WTC11 (cell line): ENCODE data around the gene GIGYF1. TPM values are rescaled to one million over a fixed set of nuclear protein-coding genes. Genes with fewer than 3 reads are reported as not detected.

ENCODE experiments used
- ATAC-seq: fragments of 200-7000 bp; cut with Tn5 transposase; 2 replicates; pipeline ENCODE4 v1.10.0; 2021; ENCODE audit warnings: mild to moderate bottlenecking, moderate library complexity
- CTCF ChIA-PET: fragments of 300-600 bp; sonication (Branson Sonifier 250); formaldehyde crosslinking; loops from one replicate; lab custom pipeline; 2021; ENCODE audit warnings: antibody characterized with exemption; lab: Charles Lee
- POLR2A ChIA-PET: fragments of 350-600 bp; sonication (Branson Sonifier 250); formaldehyde crosslinking; loops from one replicate; lab custom pipeline; 2021; ENCODE audit warnings: antibody characterized with exemption; lab: Charles Lee
- DNase-seq: peaks from one replicate; pipeline ENCODE4 v3.0.0; 2021; ENCODE audit warnings: low spot score
- H3K27ac Mint-ChIP-seq: 2 replicates; pipeline ENCODE4 v1.8.0; 2021; ENCODE audit warnings: mixed read lengths
- H3K27me3 Mint-ChIP-seq: 2 replicates; pipeline ENCODE4 v1.8.0; 2021; ENCODE audit warnings: low read depth, mild to moderate bottlenecking, moderate library complexity, mixed read lengths
- H3K36me3 Mint-ChIP-seq: 2 replicates; pipeline ENCODE4 v1.8.0; 2021; ENCODE audit warnings: mixed read lengths
- H3K4me1 Mint-ChIP-seq: 2 replicates; pipeline ENCODE4 v1.8.0; 2022; ENCODE audit warnings: mixed read lengths
- H3K4me3 Mint-ChIP-seq: 2 replicates; pipeline ENCODE4 v1.8.0; 2021; ENCODE audit warnings: mild to moderate bottlenecking, moderate library complexity, mixed read lengths
- H3K9me3 Mint-ChIP-seq: 2 replicates; pipeline ENCODE4 v1.8.0; 2021; ENCODE audit warnings: mixed read lengths
- CREB1 ChIP-seq: sonication (generic); formaldehyde crosslinking; IDR thresholded peaks from 2 replicates; pipeline ENCODE4 v1.8.0; 2023; ENCODE audit warnings: mild to moderate bottlenecking, missing genetic modification reagents
- ELF4 ChIP-seq: sonication (generic); formaldehyde crosslinking; IDR thresholded peaks from 2 replicates; pipeline ENCODE4 v1.8.1; 2022; ENCODE audit warnings: low read depth, mild to moderate bottlenecking, moderate library complexity, missing genetic modification reagents
- KAT7 ChIP-seq: sonication (generic); formaldehyde crosslinking; IDR thresholded peaks from 2 replicates; pipeline ENCODE4 v1.8.1; 2023; ENCODE audit warnings: missing genetic modification reagents, mild to moderate bottlenecking, borderline replicate concordance
- NFATC4 ChIP-seq: fragments of 250-450 bp; sonication (Bioruptor Pico); IDR thresholded peaks from 2 replicates; pipeline ENCODE4 v1.9.0; 2021; ENCODE audit warnings: mild to moderate bottlenecking
- OVOL2 ChIP-seq: fragments of 250-450 bp; sonication (Bioruptor Pico); IDR thresholded peaks from 2 replicates; pipeline ENCODE4 v1.9.0; 2021; ENCODE audit warnings: mild to moderate bottlenecking, borderline replicate concordance
- TP53 ChIP-seq: sonication (generic); formaldehyde crosslinking; IDR thresholded peaks from 2 replicates; pipeline ENCODE4 v1.8.1; 2023; ENCODE audit warnings: mild to moderate bottlenecking, missing genetic modification reagents
- ZNF138 ChIP-seq: sonication (generic); formaldehyde crosslinking; conservative IDR thresholded peaks from 2 replicates; pipeline ENCODE4 v1.8.1; 2022; ENCODE audit warnings: mild to moderate bottlenecking, moderate library complexity, missing genetic modification reagents
- ZNF232 ChIP-seq: sonication (generic); formaldehyde crosslinking; IDR thresholded peaks from 2 replicates; pipeline ENCODE4 v1.8.0; 2022; ENCODE audit warnings: mild to moderate bottlenecking, missing genetic modification reagents
- ZNF317 ChIP-seq: sonication (generic); formaldehyde crosslinking; IDR thresholded peaks from 2 replicates; pipeline ENCODE4 v1.8.1; 2023; ENCODE audit warnings: low read depth, mild to moderate bottlenecking, moderate library complexity, missing genetic modification reagents, borderline replicate concordance
- ZNF416 ChIP-seq: fragments of 250-450 bp; sonication (Bioruptor Pico); IDR thresholded peaks from 2 replicates; pipeline ENCODE4 v1.9.0; 2021; ENCODE audit warnings: mild to moderate bottlenecking, inconsistent platforms
- total RNA-seq: library from RNA; stranded (reverse); gene quantifications from 3 replicates; pipeline ENCODE4 v1.2.3, GENCODE V29; 2021
- TF ChIP-seq, protein P1 (sequence below): sonication (generic); formaldehyde crosslinking; IDR thresholded peaks from 2 replicates; pipeline ENCODE4 v1.8.1; 2023; ENCODE audit warnings: mild to moderate bottlenecking, missing genetic modification reagents
- TF ChIP-seq, protein P2 (sequence below): sonication (generic); formaldehyde crosslinking; IDR thresholded peaks from 2 replicates; pipeline ENCODE4 v1.8.1; 2022; ENCODE audit warnings: low read depth, missing genetic modification reagents, borderline replicate concordance
- TF ChIP-seq, protein P3 (sequence below): fragments of 250-450 bp; sonication (Bioruptor Pico); IDR thresholded peaks from 2 replicates; pipeline ENCODE4 v1.9.0; 2021; ENCODE audit warnings: mild to moderate bottlenecking
- TF ChIP-seq, protein P4 (sequence below): fragments of 250-450 bp; sonication (Bioruptor Pico); IDR thresholded peaks from 2 replicates; pipeline ENCODE4 v1.9.0; 2021; ENCODE audit warnings: mild to moderate bottlenecking, borderline replicate concordance

GIGYF1 gene
- total RNA-seq, 1 experiment from 2014 or later, result 130 TPM

DNA sequence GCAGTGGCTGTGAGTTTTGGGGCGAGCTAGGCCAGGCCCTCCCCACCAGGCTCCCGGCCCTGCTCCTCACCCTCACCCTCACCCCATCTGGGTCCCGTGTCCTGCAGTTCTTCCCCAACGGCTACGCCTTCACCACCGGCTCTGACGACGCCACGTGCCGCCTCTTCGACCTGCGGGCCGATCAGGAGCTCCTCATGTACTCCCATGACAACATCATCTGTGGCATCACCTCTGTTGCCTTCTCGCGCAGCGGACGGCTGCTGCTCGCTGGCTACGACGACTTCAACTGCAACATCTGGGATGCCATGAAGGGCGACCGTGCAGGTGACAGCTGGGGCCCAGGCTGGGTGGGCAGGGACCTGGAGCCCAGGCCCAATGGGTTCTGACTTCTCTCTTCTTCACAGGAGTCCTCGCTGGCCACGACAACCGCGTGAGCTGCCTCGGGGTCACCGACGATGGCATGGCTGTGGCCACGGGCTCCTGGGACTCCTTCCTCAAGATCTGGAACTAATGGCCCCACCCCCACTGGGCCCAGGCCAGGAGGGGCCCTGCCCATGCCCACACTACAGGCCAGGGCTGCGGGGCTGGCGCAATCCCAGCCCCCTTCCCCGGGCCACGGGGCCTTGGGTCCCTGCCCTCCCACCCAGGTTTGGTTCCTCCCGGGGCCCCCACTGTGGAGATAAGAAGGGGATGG, 15.6 kb downstream of the GIGYF1 start:
- no peaks in the 10 kb centered on the region for H3K9me3 Mint-ChIP-seq
- peak overlapping the region; percentile 66 for H3K27ac Mint-ChIP-seq
- peaks cover 17% of the 10 kb centered on the region for H3K36me3 Mint-ChIP-seq
- H3K27me3 Mint-ChIP-seq, result no peaks in the 10 kb centered on the region
- TF ChIP-seq TP53 (no peak), ZNF232 (CRISPR knock-in tag) (no peak), ZNF416 (CRISPR knock-in tag) (0 out of 2 replicates have a peak, but pooled peaks have one; percentile 28), KAT7 (CRISPR knock-in tag) (no peak), NFATC4 (CRISPR knock-in tag) (0 out of 2 replicates have a peak, but pooled peaks have one; percentile 63), OVOL2 (CRISPR knock-in tag) (no peak), ELF4 (CRISPR knock-in tag) (no peak), ZNF138 (CRISPR knock-in tag) (no peak), ZNF317 (CRISPR knock-in tag) (no peak), CREB1 (CRISPR knock-in tag) (no peak)
- TF ChIP-seq, protein P1, sequence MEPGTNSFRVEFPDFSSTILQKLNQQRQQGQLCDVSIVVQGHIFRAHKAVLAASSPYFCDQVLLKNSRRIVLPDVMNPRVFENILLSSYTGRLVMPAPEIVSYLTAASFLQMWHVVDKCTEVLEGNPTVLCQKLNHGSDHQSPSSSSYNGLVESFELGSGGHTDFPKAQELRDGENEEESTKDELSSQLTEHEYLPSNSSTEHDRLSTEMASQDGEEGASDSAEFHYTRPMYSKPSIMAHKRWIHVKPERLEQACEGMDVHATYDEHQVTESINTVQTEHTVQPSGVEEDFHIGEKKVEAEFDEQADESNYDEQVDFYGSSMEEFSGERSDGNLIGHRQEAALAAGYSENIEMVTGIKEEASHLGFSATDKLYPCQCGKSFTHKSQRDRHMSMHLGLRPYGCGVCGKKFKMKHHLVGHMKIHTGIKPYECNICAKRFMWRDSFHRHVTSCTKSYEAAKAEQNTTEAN (CRISPR knock-in tag), result no peak
- TF ChIP-seq, protein P2, sequence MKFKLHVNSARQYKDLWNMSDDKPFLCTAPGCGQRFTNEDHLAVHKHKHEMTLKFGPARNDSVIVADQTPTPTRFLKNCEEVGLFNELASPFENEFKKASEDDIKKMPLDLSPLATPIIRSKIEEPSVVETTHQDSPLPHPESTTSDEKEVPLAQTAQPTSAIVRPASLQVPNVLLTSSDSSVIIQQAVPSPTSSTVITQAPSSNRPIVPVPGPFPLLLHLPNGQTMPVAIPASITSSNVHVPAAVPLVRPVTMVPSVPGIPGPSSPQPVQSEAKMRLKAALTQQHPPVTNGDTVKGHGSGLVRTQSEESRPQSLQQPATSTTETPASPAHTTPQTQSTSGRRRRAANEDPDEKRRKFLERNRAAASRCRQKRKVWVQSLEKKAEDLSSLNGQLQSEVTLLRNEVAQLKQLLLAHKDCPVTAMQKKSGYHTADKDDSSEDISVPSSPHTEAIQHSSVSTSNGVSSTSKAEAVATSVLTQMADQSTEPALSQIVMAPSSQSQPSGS (CRISPR knock-in tag), result no peak
- TF ChIP-seq, protein P3, sequence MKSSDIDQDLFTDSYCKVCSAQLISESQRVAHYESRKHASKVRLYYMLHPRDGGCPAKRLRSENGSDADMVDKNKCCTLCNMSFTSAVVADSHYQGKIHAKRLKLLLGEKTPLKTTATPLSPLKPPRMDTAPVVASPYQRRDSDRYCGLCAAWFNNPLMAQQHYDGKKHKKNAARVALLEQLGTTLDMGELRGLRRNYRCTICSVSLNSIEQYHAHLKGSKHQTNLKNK (CRISPR knock-in tag), result no peak
- TF ChIP-seq, protein P4, sequence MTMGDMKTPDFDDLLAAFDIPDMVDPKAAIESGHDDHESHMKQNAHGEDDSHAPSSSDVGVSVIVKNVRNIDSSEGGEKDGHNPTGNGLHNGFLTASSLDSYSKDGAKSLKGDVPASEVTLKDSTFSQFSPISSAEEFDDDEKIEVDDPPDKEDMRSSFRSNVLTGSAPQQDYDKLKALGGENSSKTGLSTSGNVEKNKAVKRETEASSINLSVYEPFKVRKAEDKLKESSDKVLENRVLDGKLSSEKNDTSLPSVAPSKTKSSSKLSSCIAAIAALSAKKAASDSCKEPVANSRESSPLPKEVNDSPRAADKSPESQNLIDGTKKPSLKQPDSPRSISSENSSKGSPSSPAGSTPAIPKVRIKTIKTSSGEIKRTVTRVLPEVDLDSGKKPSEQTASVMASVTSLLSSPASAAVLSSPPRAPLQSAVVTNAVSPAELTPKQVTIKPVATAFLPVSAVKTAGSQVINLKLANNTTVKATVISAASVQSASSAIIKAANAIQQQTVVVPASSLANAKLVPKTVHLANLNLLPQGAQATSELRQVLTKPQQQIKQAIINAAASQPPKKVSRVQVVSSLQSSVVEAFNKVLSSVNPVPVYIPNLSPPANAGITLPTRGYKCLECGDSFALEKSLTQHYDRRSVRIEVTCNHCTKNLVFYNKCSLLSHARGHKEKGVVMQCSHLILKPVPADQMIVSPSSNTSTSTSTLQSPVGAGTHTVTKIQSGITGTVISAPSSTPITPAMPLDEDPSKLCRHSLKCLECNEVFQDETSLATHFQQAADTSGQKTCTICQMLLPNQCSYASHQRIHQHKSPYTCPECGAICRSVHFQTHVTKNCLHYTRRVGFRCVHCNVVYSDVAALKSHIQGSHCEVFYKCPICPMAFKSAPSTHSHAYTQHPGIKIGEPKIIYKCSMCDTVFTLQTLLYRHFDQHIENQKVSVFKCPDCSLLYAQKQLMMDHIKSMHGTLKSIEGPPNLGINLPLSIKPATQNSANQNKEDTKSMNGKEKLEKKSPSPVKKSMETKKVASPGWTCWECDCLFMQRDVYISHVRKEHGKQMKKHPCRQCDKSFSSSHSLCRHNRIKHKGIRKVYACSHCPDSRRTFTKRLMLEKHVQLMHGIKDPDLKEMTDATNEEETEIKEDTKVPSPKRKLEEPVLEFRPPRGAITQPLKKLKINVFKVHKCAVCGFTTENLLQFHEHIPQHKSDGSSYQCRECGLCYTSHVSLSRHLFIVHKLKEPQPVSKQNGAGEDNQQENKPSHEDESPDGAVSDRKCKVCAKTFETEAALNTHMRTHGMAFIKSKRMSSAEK (CRISPR knock-in tag), result 0 out of 2 replicates have a peak, but pooled peaks have one; percentile 14
- no peak overlapping the region; the same call in 1 of the 2 replicates for H3K4me3 Mint-ChIP-seq
- H3K4me1 Mint-ChIP-seq, result peaks cover 11% of the 10 kb centered on the region
- ChIA-PET POLR2A (interaction anchor here (0.6 to 2.0 kb wide), 3 partner anchors 27 to 174 kb away, joined by 3 to 9 read pairs (median 3); partner anchors contain the start of genes POP7 and SLC12A9), CTCF (interaction anchor here (1.2 to 2.9 kb wide), 6 partner anchors 12 to 66 kb away, joined by 5 to 15 read pairs (median 5); partner anchors contain the start of genes MOSPD3 and POP7)
- no peak for ATAC-seq
- no peak for DNase-seq
